IMR-90 (cell line): Measurements from ENCODE around the gene CASP6. TPM values are rescaled to one million over a fixed set of nuclear protein-coding genes. Genes with fewer than 3 reads are reported as not detected.
"Not testable (repeated sequence)": the region's sequence is repeated elsewhere in the genome, so short reads cannot be mapped to it uniquely, and the experiment has no call there.

ENCODE experiments used
- ATAC-seq: fragments of 200-7000 bp; cut with Tn5 transposase; 2 replicates; pipeline ENCODE4 v1.9.1; 2020; ENCODE audit warnings: low read depth, mild to moderate bottlenecking, moderate library complexity
- BruUV-seq: library from RNA; stranded (reverse); fragments of 400-500 nt; replicated peaks from 2 replicates; lab custom pipeline; 2021; lab: Mats Ljungman, UMichigan
- CTCF ChIA-PET: fragments of 300-600 bp; formaldehyde crosslinking; extraction: SDS; loops from one replicate; lab custom pipeline; 2021; ENCODE audit warnings: antibody characterized with exemption; lab: Yijun Ruan, JAX
- POLR2A ChIA-PET: fragments of 300-600 bp; sonication (Branson Sonifier 250); formaldehyde crosslinking; loops from one replicate; lab custom pipeline; 2022; ENCODE audit warnings: antibody characterized with exemption; ENCODE audit not compliant: unreplicated experiment; lab: Charles Lee
- DNase-seq: peaks from one replicate; pipeline ENCODE4 v3.0.0; 2013
- H2AFZ ChIP-seq: replicated peaks from 2 replicates; pipeline ENCODE3; 2013; ENCODE audit warnings: low read length, mild to moderate bottlenecking; ENCODE audit not compliant: poor library complexity
- H2AK5ac ChIP-seq: 2 replicates; pipeline ENCODE4 v1.6.1; 2013; ENCODE audit warnings: low read depth, low read length, inconsistent platforms
- H2AK9ac ChIP-seq: replicated peaks from 2 replicates; pipeline ENCODE3; 2013; ENCODE audit warnings: mild to moderate bottlenecking, low read depth, low read length, moderate library complexity; ENCODE audit not compliant: poor library complexity
- H2BK120ac ChIP-seq: 2 replicates; pipeline ENCODE4 v1.6.1; 2013; ENCODE audit warnings: low read depth, low read length, inconsistent platforms
- H2BK15ac ChIP-seq: 3 replicates; pipeline ENCODE4 v1.6.1; 2013; ENCODE audit warnings: low read depth, low read length, inconsistent platforms
- H2BK20ac ChIP-seq: 2 replicates; pipeline ENCODE4 v1.6.1; 2013; ENCODE audit warnings: low read depth, mild to moderate bottlenecking, inconsistent platforms, low read length, moderate library complexity
- H2BK5ac ChIP-seq: 2 replicates; pipeline ENCODE4 v1.6.1; 2013; ENCODE audit warnings: mild to moderate bottlenecking, low read depth, low read length, inconsistent platforms; ENCODE audit not compliant: poor library complexity, severe bottlenecking
- H3K14ac ChIP-seq: replicated peaks from 2 replicates; pipeline ENCODE4 v1.6.1; 2013; ENCODE audit warnings: low read depth, low read length, inconsistent platforms
- H3K18ac ChIP-seq: 2 replicates; pipeline ENCODE4 v1.6.1; 2013; ENCODE audit warnings: low read depth, low read length, control low read depth
- H3K23ac ChIP-seq: 2 replicates; pipeline ENCODE4 v1.6.1; 2013; ENCODE audit warnings: low read depth, low read length, inconsistent platforms
- H3K27ac ChIP-seq: 2 replicates; pipeline ENCODE4 v1.5.1; 2013; ENCODE audit warnings: mild to moderate bottlenecking, control low read depth, low read length; ENCODE audit not compliant: insufficient read depth
- H3K27me3 ChIP-seq: 2 replicates; pipeline ENCODE4 v1.6.1; 2013; ENCODE audit warnings: low read length; ENCODE audit not compliant: control insufficient read depth, insufficient read depth
- H3K36me3 ChIP-seq: 2 replicates; pipeline ENCODE4 v1.6.1; 2013; ENCODE audit warnings: low read length, mixed read lengths; ENCODE audit not compliant: control insufficient read depth, insufficient read depth
- H3K4ac ChIP-seq: 2 replicates; pipeline ENCODE4 v1.6.1; 2013; ENCODE audit warnings: low read depth, low read length, inconsistent platforms
- H3K4me1 ChIP-seq: 2 replicates; pipeline ENCODE4 v1.6.1; 2013; ENCODE audit warnings: low read length, mixed read lengths; ENCODE audit not compliant: control insufficient read depth, insufficient read depth
- H3K4me2 ChIP-seq: 2 replicates; pipeline ENCODE4 v1.6.1; 2013; ENCODE audit warnings: low read depth, mild to moderate bottlenecking, control low read depth, low read length, moderate library complexity
- H3K4me3 ChIP-seq: 2 replicates; pipeline ENCODE4 v1.5.1; 2013; ENCODE audit warnings: low read depth, mild to moderate bottlenecking, control low read depth, low read length, moderate library complexity; ENCODE audit not compliant: insufficient read depth
- H3K56ac ChIP-seq: 2 replicates; pipeline ENCODE4 v1.6.1; 2013; ENCODE audit warnings: low read length, inconsistent platforms; ENCODE audit not compliant: insufficient read depth; ENCODE audit errors: extremely low read depth
- H3K79me1 ChIP-seq, 2 experiments: 2 replicates each; pipeline ENCODE4 v1.6.1; 2013; ENCODE audit warnings: low read length in 2 of 2, inconsistent platforms in 1 of 2, low read depth in 1 of 2
- H3K9ac ChIP-seq: 2 replicates; pipeline ENCODE4 v1.6.1; 2013; ENCODE audit warnings: low read depth, low read length, control low read depth
- H3K9me1 ChIP-seq: 2 replicates; pipeline ENCODE4 v1.6.1; 2013; ENCODE audit warnings: low read length, inconsistent platforms; ENCODE audit not compliant: insufficient read depth
- H3K9me3 ChIP-seq: 2 replicates; pipeline ENCODE4 v1.6.1; 2013; ENCODE audit warnings: low read length; ENCODE audit not compliant: control insufficient read depth, insufficient read depth
- H4K20me1 ChIP-seq: 2 replicates; pipeline ENCODE4 v1.6.1; 2013; ENCODE audit warnings: low read length, inconsistent platforms; ENCODE audit not compliant: insufficient read depth
- H4K5ac ChIP-seq: 2 replicates; pipeline ENCODE4 v1.6.1; 2013; ENCODE audit warnings: mild to moderate bottlenecking, low read depth, low read length, control low read depth
- H4K8ac ChIP-seq, 2 experiments: 2 replicates each; pipeline ENCODE4 v1.6.1; 2013; ENCODE audit warnings: low read depth in 2 of 2, low read length in 2 of 2, control low read depth in 1 of 2, inconsistent platforms in 1 of 2
- H4K91ac ChIP-seq: 2 replicates; pipeline ENCODE4 v1.6.1; 2013; ENCODE audit warnings: low read depth, low read length, inconsistent platforms; ENCODE audit not compliant: insufficient read depth
- BHLHE40 ChIP-seq: fragments of 150-350 bp; IDR thresholded peaks from 2 replicates; pipeline ENCODE4 v1.6.1; 2016; ENCODE audit warnings: mild to moderate bottlenecking, low read depth, low read length
- CHD1 ChIP-seq: IDR thresholded peaks from 2 replicates; pipeline ENCODE4 v1.6.1; 2012; ENCODE audit warnings: low read depth, low read length, improper control_type of control experiment
- MXI1 ChIP-seq: IDR thresholded peaks from 2 replicates; pipeline ENCODE4 v1.6.1; 2012; ENCODE audit warnings: low read depth, mild to moderate bottlenecking, low read length, moderate library complexity, borderline replicate concordance
- POLR2A ChIP-seq: IDR thresholded peaks from 2 replicates; pipeline ENCODE4 v1.6.1; 2012; ENCODE audit warnings: mild to moderate bottlenecking, low read depth, low read length
- RFX5 ChIP-seq: IDR thresholded peaks from 2 replicates; pipeline ENCODE4 v1.8.0; 2012; ENCODE audit warnings: low read depth, mild to moderate bottlenecking, low read length, moderate library complexity
- SMC3 ChIP-seq: fragments of 150-350 bp; IDR thresholded peaks from 2 replicates; pipeline ENCODE4 v1.6.1; 2016; ENCODE audit warnings: low read depth, mild to moderate bottlenecking, antibody characterized with exemption, low read length, moderate library complexity
- WGBS, 2 experiments: methylation state at CpG; one replicate each; pipeline versions ENCODE4 v1.1.5 to v1.1.7; 2013; ENCODE audit warnings: missing lambda C conversion rate in 2 of 2; ENCODE audit not compliant: insufficient read length in 1 of 2; ENCODE audit errors: extremely low coverage in 2 of 2; 5-methylcytosine and 5-hydroxymethylcytosine counted together
- dilution Hi-C: fragments of 300-500 bp; cut with HindIII; formaldehyde crosslinking; loops from one replicate; pipeline ENCODE4 v1.14.3; 2018; ENCODE audit warnings: low sequenced_read_pairs; ENCODE audit not compliant: unreplicated experiment
- in situ Hi-C: fragments of 300-500 bp; cut with MboI; formaldehyde crosslinking; loops from 3 replicates; pipeline ENCODE4 v1.14.3; 2019; ENCODE audit warnings: low sequenced_read_pairs, inconsistent platforms, mixed read lengths
- intact Hi-C: fragments of 100-400 bp; cut with micrococcal nuclease; formaldehyde crosslinking; loops from 2 replicates; pipeline ENCODE4 v1.10.0; 2022
- polyA plus RNA-seq, 3 experiments: library from polyadenylated mRNA; depleted of rRNA; stranded (reverse); fragments of >200 nt; gene quantifications; 2 replicates each; pipeline ENCODE4 v1.2.3, GENCODE V29; 2012; ENCODE audit warnings: low replicate concordance in 1 of 3
- total RNA-seq: library from RNA; depleted of rRNA; stranded (reverse); fragments of >200 nt; gene quantifications from 2 replicates; pipeline ENCODE4 v1.2.3, GENCODE V29; 2012

Gene CASP6
- total and polyA plus RNA-seq, 2 of the 4 experiments (the other 2 are of a cell fraction) = 25.0 to 44.1 TPM

GRCh38 chr4:109682875-109683274 is 20.4 kb downstream of the CASP6 start:
- no TSS peak for BruUV-seq
- Histone ChIP-seq H3K9me3 (no peaks in the 10 kb centered on the region), H3K36me3 (peaks cover 4% of the 10 kb centered on the region; the same call in 1 of the 2 replicates), H4K20me1 (no peaks in the 10 kb centered on the region), H4K5ac (no peak overlapping the region), H2BK15ac (no peak overlapping the region), H3K4me1 (no peaks in the 10 kb centered on the region), H2BK120ac (no peak overlapping the region), H3K56ac (no peak overlapping the region), H3K4ac (no peak overlapping the region), H3K23ac (no peak overlapping the region), H3K18ac (no peak overlapping the region), H2AK9ac (no peak overlapping the region), H3K27ac (no peak overlapping the region), H4K8ac (no peak overlapping the region), H3K9ac (no peak overlapping the region), H3K27me3 (no peaks in the 10 kb centered on the region), H3K9me1 (peaks cover 3% of the 10 kb centered on the region; the same call in 1 of the 2 replicates), H4K91ac (no peak overlapping the region), H3K4me3 (no peak overlapping the region), H3K14ac (no peak overlapping the region), H2AK5ac (no peak overlapping the region), H3K79me1 (no peaks in the 10 kb centered on the region; a peak in 1 of 4 replicates), H2AFZ (no peak overlapping the region), H2BK20ac (no peak overlapping the region), H2BK5ac (no peak overlapping the region), H3K4me2 (no peak overlapping the region)
- DNase-seq = no peak
- WGBS, 2 experiments = no CpG with 5 or more reads among the region's 2 CpGs
- ChIA-PET POLR2A (no interaction called here), CTCF (no interaction called here)
- dilution Hi-C loops (no loop called here), intact Hi-C loops (no loop called here), in situ Hi-C loops (no loop called here)
- no peak for ATAC-seq
- TF ChIP-seq POLR2A (no peak), RFX5 (no peak), CHD1 (no peak), SMC3 (no peak), BHLHE40 (no peak), MXI1 (no peak)

GRCh38 chr4:109678925-109679324 is 24.3 kb downstream of the CASP6 start:
- H3K56ac ChIP-seq, H4K8ac ChIP-seq, H3K23ac ChIP-seq, H3K4me3 ChIP-seq, H3K18ac ChIP-seq, H3K27ac ChIP-seq, H2BK20ac ChIP-seq, POLR2A ChIA-PET, H4K20me1 ChIP-seq, DNase-seq, intact Hi-C loops, H4K5ac ChIP-seq, BruUV-seq, H2BK15ac ChIP-seq, H3K14ac ChIP-seq, H3K36me3 ChIP-seq, H2BK120ac ChIP-seq, CTCF ChIA-PET, H3K27me3 ChIP-seq, H2AK9ac ChIP-seq, dilution Hi-C loops, H2AK5ac ChIP-seq, ATAC-seq, H3K4me2 ChIP-seq, H3K79me1 ChIP-seq, H4K91ac ChIP-seq, H3K9me3 ChIP-seq, H3K4me1 ChIP-seq, in situ Hi-C loops, H3K9ac ChIP-seq, H3K9me1 ChIP-seq, H2BK5ac ChIP-seq, H3K4ac ChIP-seq, H2AFZ ChIP-seq: not testable (repeated sequence)
- WGBS, 2 experiments = 100% methylated on average over 1 of the region's 14 CpGs; no CpG with 5 or more reads in 1 of the 2 experiments
